ENCODE data around the gene MXD4. TPM values are rescaled to one million over a fixed set of nuclear protein-coding genes. Genes with fewer than 3 reads are reported as not detected.
A peak's percentile ranks its signal among the peaks of the same experiment; 100 is the strongest.
"Not testable (repeated sequence)": the region's sequence is repeated elsewhere in the genome, so short reads cannot be mapped to it uniquely, and the experiment has no call there.

Gene MXD4
- total RNA-seq, 1 donor from 2014 or later, result 79.9 TPM

- H3K27ac Mint-ChIP-seq, result no peak overlapping the region
- no peak for TF ChIP-seq CTCF (conservative IDR thresholded peaks at IDR 0.05)
- DNase-seq (ENCODE audit: extremely low spot score, unreplicated experiment), result no peak
- peaks cover 26% of the 10 kb centered on the region for H3K36me3 Mint-ChIP-seq
- no peaks in the 10 kb centered on the region for H3K9me3 Mint-ChIP-seq
- no peaks in the 10 kb centered on the region for H3K27me3 Mint-ChIP-seq
- H3K4me1 Mint-ChIP-seq (ENCODE audit: unreplicated experiment), result peaks cover 22% of the 10 kb centered on the region
- no peak overlapping the region for H3K4me3 Mint-ChIP-seq
Observed at GRCh38 chr4:2236944-2237666, 24.8 kb downstream of the MXD4 start.

- H3K27me3 Mint-ChIP-seq, result no peaks in the 10 kb centered on the region
- H3K9me3 Mint-ChIP-seq, result no peaks in the 10 kb centered on the region
- peaks cover 8% of the 10 kb centered on the region for H3K36me3 Mint-ChIP-seq
- H3K27ac Mint-ChIP-seq, result no peak overlapping the region
- TF ChIP-seq CTCF (conservative IDR thresholded peaks at IDR 0.05), result no peak
- no peak for DNase-seq (ENCODE audit: extremely low spot score, unreplicated experiment)
- no peak overlapping the region for H3K4me3 Mint-ChIP-seq
- no peaks in the 10 kb centered on the region for H3K4me1 Mint-ChIP-seq (ENCODE audit: unreplicated experiment)
Observed at GRCh38 chr4:2231082-2231481, 30.8 kb downstream of the MXD4 start.

- peaks cover 6% of the 10 kb centered on the region for H3K4me1 Mint-ChIP-seq (ENCODE audit: unreplicated experiment)
- no peaks in the 10 kb centered on the region for H3K36me3 Mint-ChIP-seq
- no peaks in the 10 kb centered on the region for H3K9me3 Mint-ChIP-seq
- H3K27ac Mint-ChIP-seq, result no peak overlapping the region
- no peak for TF ChIP-seq CTCF (conservative IDR thresholded peaks at IDR 0.05)
- H3K4me3 Mint-ChIP-seq, result no peak overlapping the region
- no peaks in the 10 kb centered on the region for H3K27me3 Mint-ChIP-seq
- DNase-seq (ENCODE audit: extremely low spot score, unreplicated experiment), result no peak
Observed at GRCh38 chr4:2226261-2226660, 35.6 kb downstream of the MXD4 start.

- Mint-ChIP-seq H3K27me3 (no peaks in the 10 kb centered on the region), H3K4me3 (no peak overlapping the region), H3K27ac (peak overlapping the region; percentile 76), H3K4me1 (ENCODE audit: unreplicated experiment) (peaks cover 13% of the 10 kb centered on the region), H3K36me3 (no peaks in the 10 kb centered on the region), H3K9me3 (no peaks in the 10 kb centered on the region)
- no peak for DNase-seq (ENCODE audit: extremely low spot score, unreplicated experiment)
- TF ChIP-seq CTCF (conservative IDR thresholded peaks at IDR 0.05), result no peak
Observed at GRCh38 chr4:2222838-2223237, 39.1 kb downstream of the MXD4 start.

- H3K4me3 Mint-ChIP-seq; H3K27ac Mint-ChIP-seq; H3K36me3 Mint-ChIP-seq; H3K27me3 Mint-ChIP-seq; H3K9me3 Mint-ChIP-seq; DNase-seq (ENCODE audit: extremely low spot score, unreplicated experiment): not testable (repeated sequence)
- H3K4me1 Mint-ChIP-seq (ENCODE audit: unreplicated experiment), result peaks cover 13% of the 10 kb centered on the region
Observed at GRCh38 chr4:2221378-2221777, 40.5 kb downstream of the MXD4 start.

- H3K27me3 Mint-ChIP-seq, result no peaks in the 10 kb centered on the region
Observed at GRCh38 chr4:2220016-2220630, 41.8 kb downstream of the MXD4 start.

More at GRCh38 chr4:2220016-2220630, 41.8 kb downstream of the MXD4 start:
- no peaks in the 10 kb centered on the region for H3K9me3 Mint-ChIP-seq
- peaks cover 13% of the 10 kb centered on the region for H3K4me1 Mint-ChIP-seq (ENCODE audit: unreplicated experiment)
- H3K27ac Mint-ChIP-seq, result no peak overlapping the region
- no peak overlapping the region for H3K4me3 Mint-ChIP-seq
- DNase-seq (ENCODE audit: extremely low spot score, unreplicated experiment), result peak; percentile 79
- peak; percentile 89 for TF ChIP-seq CTCF (conservative IDR thresholded peaks at IDR 0.05)
- no peaks in the 10 kb centered on the region for H3K36me3 Mint-ChIP-seq
